HG02973 (cell line): ENCODE measurements around the gene TRIM61.
A peak's percentile ranks its signal among the peaks of the same experiment; 100 is the strongest.
"Not testable (repeated sequence)": the region's sequence is repeated elsewhere in the genome, so short reads cannot be mapped to it uniquely, and the experiment has no call there.

Source experiments
- ATAC-seq: cut with Tn5 transposase; IDR thresholded peaks from one replicate; pipeline ENCODE4 v1.9.1; 2021; ENCODE audit warnings: moderate library complexity; ENCODE audit not compliant: unreplicated experiment

TRIM61 gene

DNA sequence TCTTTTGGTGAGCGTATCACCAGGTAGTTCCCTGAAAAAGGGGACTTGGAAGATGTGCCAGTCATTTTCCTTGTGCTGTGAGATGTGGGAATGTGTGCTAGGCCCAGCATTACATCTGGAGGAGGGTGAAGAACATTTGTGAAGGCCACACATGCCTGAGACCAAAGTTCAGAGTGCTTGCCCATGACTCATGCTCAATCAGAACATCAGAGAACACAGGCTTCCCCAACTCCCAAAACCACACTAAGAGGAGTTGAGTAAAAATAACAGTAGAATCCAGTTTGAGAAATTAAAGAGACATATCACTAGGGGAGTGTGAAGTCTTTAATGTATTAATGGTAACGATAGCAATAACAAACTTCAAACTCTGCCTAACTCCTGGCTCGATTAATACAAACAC lies 18.0 kb downstream of the TRIM61 start:
- ATAC-seq = not testable (repeated sequence)

DNA sequence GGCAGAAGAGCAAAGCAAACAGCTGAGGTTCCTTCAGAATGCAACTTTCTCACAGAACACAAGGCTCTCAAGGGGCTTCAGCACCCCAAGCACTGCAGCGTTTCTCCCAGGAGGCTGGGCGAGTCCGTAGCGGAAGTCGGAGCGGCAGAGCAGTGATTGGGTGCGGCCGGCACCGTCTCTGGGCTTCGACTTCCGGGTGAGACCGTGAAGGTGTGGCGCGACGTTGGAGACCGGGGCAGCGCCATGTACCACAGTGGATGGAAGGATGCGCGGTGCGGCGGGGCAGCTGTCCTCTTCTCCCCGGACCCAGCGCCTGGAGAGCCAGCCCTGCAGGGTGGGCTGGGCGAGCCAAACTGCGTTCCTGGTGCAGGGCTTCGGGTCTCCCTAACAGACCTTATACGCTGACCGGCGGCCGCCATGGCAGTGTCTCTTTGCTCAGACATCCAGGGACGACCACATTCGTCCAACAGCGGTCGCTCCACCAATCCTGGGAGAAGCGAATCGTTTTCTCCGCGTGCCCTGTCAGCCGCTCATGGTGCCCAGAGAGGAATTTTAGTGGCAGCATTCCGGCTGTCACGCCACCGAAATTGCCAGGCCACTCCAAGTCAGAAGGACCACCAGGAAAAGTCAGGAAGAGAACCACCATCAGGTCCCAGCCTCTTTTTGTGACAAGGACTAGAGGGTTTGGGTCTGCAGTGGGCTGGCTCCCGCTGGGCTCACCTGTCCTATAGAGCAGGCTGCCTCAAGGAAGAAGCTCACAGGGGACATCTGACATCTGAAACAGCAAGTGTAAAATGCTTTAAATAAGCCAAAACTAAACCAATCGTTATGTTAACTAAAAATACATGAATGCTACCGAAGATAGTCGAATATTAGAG lies 20.5 kb downstream of the TRIM61 start:
- ATAC-seq = peak; percentile 100

- no peak for ATAC-seq
Measured at GRCh38 chr4:164955107-164955805, 22.2 kb downstream of the TRIM61 start.

DNA sequence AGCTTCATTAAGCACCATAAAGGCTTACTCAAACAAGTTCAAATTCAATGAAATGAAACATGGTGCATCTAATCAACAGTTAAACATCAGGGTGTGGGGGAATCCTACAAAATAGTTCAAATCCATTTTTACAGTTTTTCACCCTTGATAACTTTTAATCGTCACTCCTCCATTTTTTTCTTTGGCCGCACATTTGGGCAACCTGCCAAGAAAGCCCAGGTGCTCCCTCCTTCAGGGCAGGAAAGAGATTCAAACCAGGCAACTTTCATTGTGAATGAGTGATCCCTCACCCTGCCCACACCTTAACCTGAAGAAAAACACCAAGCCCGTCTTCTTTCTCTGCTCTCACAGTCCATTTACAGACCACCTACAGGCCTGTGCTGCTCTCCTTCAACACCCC lies 24.9 kb downstream of the TRIM61 start:
- no peak for ATAC-seq

GRCh38 chr4:164949448-164950143 lies 27.9 kb downstream of the TRIM61 start:
- ATAC-seq = no peak

GRCh38 chr4:164948975-164949374 lies 28.5 kb downstream of the TRIM61 start:
- ATAC-seq = no peak

DNA sequence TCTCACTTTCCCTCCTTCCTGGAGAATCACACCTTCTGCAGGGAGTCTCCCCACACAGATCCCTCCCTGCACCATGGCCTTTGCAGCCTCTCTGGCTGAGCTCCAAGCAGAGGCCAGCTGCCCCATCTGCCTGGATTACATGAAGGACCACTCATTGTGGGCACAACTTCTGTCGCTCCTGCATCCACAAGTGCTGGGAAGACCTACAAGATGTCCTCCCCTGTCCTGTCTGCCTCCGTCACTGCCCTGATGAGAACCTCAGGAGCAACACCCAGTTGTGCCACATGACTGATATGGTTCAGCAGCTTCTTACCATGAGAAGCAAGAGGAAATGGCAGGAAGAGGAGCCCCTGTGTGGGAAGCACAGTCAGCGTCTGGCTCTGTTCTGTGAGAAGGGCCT lies 29.5 kb downstream of the TRIM61 start:
- ATAC-seq = not testable (repeated sequence)

GRCh38 chr4:164946810-164947209 lies 30.6 kb downstream of the TRIM61 start:
- no peak for ATAC-seq

GRCh38 chr4:164945146-164945545 lies 32.3 kb downstream of the TRIM61 start:
- ATAC-seq = no peak

DNA sequence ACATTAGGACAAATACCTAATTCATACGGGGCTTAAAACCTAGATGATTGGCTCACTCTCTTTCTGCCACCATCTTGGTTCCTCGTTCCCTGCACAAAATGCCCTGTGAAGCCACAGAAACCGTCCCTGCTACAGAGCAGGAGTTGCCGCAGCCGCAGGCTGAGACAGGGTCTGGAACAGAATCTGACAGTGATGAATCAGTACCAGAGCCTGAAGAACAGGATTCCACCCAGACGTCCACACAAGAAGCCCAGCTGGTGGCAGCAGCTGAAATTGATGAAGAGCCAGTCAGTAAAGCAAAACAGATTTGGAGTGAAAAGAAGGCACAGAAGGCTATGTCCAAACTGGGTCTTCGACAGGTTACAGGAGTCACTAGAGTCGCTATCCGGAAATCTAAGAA lies 34.3 kb downstream of the TRIM61 start:
- no peak for ATAC-seq

DNA sequence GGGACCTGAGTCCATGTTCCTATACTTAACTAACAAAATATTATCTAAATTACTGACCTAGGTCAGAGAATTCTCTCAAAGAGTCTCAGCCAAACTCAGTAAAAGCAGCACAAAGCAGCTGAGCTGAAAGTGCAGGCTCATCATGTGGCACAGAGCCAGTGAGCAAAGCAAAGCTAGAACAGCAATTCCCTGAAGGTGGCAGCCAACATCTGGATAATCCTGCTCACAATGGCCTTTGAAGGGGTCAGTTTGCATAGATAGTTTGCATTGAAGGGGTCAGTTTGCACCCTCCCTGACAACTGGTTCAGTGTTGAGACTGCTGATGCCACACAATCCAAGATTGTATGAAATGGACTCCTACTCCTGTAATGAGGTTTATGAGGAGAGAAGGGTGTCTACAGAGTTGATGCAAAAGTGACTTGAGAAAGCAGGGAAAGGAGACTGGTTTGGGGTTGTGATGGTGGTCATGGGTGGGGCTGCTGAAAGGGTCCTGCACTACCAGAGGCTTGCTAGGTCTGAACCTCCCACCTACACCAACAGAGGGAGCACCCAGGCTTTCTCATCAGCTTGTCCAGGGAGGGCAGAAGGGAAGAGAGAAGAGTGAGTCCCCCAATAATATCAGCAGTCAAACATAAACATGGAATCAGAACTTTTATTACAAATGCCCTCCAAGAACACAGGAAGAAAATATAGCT lies 39.7 kb downstream of the TRIM61 start:
- peak; percentile 45 for ATAC-seq

GRCh38 chr4:164935865-164936606 lies 41.4 kb downstream of the TRIM61 start:
- ATAC-seq = peak; percentile 56

DNA sequence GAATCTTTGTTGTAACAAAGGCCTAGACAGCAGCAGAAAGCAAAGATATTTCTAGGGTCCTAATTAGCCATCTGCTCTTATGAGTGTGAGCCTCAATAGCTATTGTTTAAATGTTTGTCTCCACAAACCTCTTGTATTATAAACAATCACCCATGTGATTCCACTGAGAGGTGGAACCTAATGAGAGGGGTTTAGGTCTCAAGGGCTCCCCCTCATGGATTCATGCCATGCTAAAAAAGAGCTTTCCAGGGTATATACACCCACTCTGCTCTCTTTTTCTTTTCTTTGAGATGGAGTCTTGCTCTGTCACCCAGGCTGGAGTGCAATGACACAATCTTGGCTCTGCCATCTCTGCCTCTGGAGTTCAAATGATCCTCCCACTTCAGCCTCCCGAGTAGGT lies 42.1 kb downstream of the TRIM61 start:
- ATAC-seq = peak; percentile 66

- no peak for ATAC-seq
Measured at GRCh38 chr4:164933244-164933643, 44.2 kb downstream of the TRIM61 start.

- no peak for ATAC-seq
Measured at GRCh38 chr4:164931551-164932324, 45.7 kb downstream of the TRIM61 start.

DNA sequence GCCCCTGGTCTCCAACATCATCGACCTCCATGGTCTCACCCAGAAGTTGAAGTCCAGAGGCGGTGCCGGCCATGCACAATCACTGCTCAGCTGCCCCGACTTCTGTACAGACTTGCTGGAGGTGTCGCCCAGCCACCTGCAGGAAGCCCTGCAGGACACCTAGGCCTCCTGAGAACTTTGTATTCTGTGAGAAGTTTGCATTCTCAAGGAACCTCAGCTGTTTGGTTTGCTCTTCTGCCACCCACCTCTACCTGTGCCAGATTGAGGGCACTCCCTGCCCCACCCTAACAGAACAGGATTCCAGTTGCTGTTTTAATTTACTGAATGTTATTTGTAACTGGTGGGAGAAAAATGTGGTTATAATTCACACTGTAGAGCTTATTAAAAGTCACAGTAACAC lies 46.8 kb downstream of the TRIM61 start:
- no peak for ATAC-seq

GRCh38 chr4:164927101-164927500 lies 50.4 kb downstream of the TRIM61 start:
- ATAC-seq = not testable (repeated sequence)

- ATAC-seq = no peak
Measured at GRCh38 chr4:164926301-164926700, 51.2 kb downstream of the TRIM61 start.

- no peak for ATAC-seq
Measured at GRCh38 chr4:164924670-164925238, 52.7 kb downstream of the TRIM61 start.
